Muscle layer of duodenum (tissue), 2 donors: ENCODE data around the gene OR2T1.
"Not testable (repeated sequence)": the region's sequence is repeated elsewhere in the genome, so short reads cannot be mapped to it uniquely, and the experiment has no call there.

Experiments used
- H3K27ac ChIP-seq: one replicate; pipeline ENCODE4 v1.7.0; 2013; ENCODE audit warnings: mild to moderate bottlenecking, low read length
- H3K27me3 ChIP-seq: one replicate; pipeline ENCODE4 v1.7.0; 2013; ENCODE audit warnings: low read depth, mild to moderate bottlenecking, control low read depth, low read length
- H3K36me3 ChIP-seq, 2 donors: one replicate each; pipeline ENCODE4 v1.7.0; 2013; ENCODE audit warnings: low read length in 2 of 2, control low read depth in 1 of 2, mild to moderate bottlenecking in 1 of 2; ENCODE audit not compliant: insufficient read depth in 2 of 2, control insufficient read depth in 1 of 2
- H3K4me1 ChIP-seq, 2 donors: one replicate each; pipeline ENCODE4 v1.7.0; 2013; ENCODE audit warnings: low read length in 2 of 2, mild to moderate bottlenecking in 2 of 2, control low read depth in 1 of 2, moderate library complexity in 1 of 2; ENCODE audit not compliant: insufficient read depth in 2 of 2, control insufficient read depth in 1 of 2
- H3K4me3 ChIP-seq, 2 donors: one replicate each; pipeline ENCODE4 v1.7.0; 2013; ENCODE audit warnings: low read length in 2 of 2, low read depth in 1 of 2, mild to moderate bottlenecking in 1 of 2
- H3K9me3 ChIP-seq, 2 donors: one replicate each; pipeline ENCODE4 v1.7.0; 2013; ENCODE audit warnings: low read length in 2 of 2, control low read depth in 1 of 2, mild to moderate bottlenecking in 1 of 2; ENCODE audit not compliant: control insufficient read depth in 1 of 2
- donor health status: healthy.

The OR2T1 gene

DNA sequence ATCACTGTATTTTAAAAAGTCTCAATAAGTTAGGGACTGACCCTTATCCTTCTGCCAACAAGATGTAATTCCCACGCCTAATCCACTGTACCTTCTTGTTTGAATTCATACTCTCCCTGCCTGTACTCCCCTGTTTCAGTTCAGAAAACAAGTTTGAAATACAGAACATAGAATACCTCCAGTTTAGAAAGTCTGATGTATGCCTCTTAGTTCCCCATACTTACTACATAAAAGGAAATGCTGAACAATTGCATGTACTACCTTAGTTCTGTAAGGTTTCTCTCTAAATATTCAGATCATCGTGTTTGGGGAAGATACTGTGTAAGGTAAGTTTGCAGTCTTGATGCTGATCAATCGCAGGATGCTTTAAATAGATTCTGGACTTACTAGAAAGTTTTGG, 33.5 kb downstream of the OR2T1 start:
- H3K36me3 ChIP-seq, result not testable (repeated sequence)

DNA sequence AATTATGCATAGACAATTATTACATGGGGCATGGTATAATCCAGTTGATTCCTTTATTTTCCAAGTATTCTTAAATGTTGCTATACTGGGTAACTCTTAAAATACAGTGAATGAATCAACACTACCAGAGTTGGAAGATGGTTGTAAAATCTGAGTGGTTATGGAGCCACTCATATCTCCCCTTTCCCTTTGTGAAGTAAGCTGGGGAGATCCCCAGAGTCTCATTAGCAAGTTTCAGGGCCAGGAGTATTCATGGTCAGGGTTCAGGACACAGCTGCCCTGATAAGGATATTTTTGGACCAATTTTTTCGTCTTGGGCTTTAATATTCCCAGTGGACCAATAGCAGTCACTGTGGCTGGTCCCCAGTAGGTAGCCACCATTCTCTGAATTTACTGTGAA, 35.8 kb downstream of the OR2T1 start:
- not testable (repeated sequence) for H3K9me3 ChIP-seq, H3K27ac ChIP-seq, H3K4me3 ChIP-seq, H3K27me3 ChIP-seq, H3K36me3 ChIP-seq, H3K4me1 ChIP-seq

More for the DNA sequence above, 33.5 kb downstream of the OR2T1 start:
- not testable (repeated sequence) for H3K27me3 ChIP-seq, H3K4me1 ChIP-seq, H3K4me3 ChIP-seq, H3K27ac ChIP-seq, H3K9me3 ChIP-seq

DNA sequence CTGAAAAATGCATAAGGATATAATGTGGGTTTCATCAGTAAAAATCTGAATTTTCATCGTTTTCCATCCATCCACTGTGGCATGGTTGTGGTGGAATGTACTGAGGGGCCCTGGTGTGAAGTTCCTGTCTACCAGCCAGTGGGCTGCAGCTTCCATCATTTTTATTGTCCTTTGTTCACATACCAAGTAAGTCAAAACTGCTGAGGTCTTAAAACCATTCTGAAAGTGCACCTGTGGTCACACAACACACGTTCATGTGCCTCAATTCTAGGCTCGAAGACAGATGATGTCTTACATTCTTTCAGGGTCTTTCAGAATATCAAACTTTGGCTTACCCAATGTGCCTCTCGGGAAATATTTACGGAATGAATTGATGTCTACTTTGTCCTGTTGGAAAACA, 36.4 kb downstream of the OR2T1 start:
- not testable (repeated sequence) for H3K4me1 ChIP-seq, H3K27me3 ChIP-seq, H3K27ac ChIP-seq, H3K9me3 ChIP-seq, H3K36me3 ChIP-seq, H3K4me3 ChIP-seq

DNA sequence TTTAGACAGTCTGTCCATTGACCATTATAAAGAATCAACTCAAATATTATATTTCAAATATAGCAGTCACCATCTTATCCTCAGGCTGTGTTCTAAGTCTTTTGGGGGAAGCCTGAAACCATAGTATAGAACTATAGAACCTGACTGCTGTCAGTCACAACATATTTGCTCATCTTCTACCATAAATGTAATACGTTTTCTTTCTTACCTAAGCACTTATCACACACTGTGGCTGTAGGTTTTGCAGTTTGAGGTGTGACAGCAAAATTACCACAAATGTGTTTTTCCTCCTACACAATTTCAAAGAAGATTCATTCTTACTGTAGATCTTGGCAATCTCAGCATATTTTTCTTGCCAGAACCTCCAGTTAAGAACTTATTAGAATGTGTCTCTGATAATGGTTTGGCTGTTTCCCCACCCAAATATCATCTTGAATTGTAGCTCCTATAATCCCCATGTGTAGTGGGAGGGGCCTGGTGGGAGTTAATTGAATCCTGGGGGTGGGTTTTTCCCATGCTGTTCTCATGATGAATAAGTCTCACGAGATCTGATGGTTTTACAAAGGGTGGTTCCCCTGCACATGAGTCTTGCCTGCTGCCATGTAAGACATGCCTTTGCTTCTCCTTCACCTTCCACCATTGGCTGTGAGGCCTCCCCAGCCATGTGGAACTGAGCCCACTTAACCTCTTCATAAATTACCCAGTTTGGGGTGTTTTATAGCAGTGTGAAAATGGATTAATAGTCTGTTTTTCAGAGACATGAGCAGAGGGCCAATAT, 39.8 kb downstream of the OR2T1 start:
- H3K9me3 ChIP-seq, H3K4me3 ChIP-seq, H3K27ac ChIP-seq: not testable (repeated sequence)

DNA sequence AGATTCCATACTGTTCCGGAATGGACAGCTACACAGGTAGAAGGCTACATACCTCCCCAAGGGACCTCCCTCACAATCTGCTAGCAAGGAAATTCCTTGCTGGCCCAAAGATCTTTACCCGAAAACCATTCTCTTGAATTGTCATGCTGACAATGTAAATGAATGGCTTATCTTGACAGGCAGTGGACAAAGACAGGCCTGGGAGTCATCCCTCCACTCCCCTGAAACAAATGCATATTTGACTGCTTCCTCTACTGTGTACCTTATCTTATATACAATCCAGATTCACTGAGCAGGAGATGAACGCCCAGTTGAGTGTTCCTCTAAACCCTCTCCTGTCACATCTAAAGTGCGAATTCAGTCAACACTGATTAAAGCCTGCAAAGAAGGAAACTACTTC, 41.8 kb downstream of the OR2T1 start:
- not testable (repeated sequence) for H3K27ac ChIP-seq, H3K4me3 ChIP-seq, H3K4me1 ChIP-seq, H3K9me3 ChIP-seq, H3K27me3 ChIP-seq, H3K36me3 ChIP-seq

More for the DNA sequence above, 39.8 kb downstream of the OR2T1 start:
- not testable (repeated sequence) for H3K4me1 ChIP-seq, H3K27me3 ChIP-seq, H3K36me3 ChIP-seq

DNA sequence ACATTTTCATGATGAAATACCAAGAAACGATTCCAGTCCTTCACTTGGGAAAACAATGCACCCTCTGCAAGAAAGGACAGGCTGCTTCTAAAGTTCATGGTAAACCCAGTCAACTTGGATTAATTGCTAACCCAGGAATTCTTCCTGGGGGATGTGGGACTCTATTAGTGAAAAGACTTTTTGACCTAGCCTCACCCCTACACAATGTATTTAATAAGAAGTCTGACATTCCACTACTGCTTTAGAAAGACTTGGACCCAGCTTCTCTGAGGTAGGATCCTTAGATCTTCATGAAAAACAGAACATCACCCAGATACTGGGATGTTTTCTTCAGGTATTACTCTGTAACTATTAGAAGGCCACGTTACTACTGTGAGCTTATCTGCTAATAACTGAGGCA, 42.6 kb downstream of the OR2T1 start, which contains the start of gene OR2T2:
OR2T2 (plus strand) TSS at position 239 of the 400 bp plus-strand sequence. CDS start 7,161 bp downstream, outside the sequence.
- not testable (repeated sequence) for H3K36me3 ChIP-seq, H3K9me3 ChIP-seq, H3K4me1 ChIP-seq, H3K27ac ChIP-seq, H3K4me3 ChIP-seq, H3K27me3 ChIP-seq

GRCh38 chr1:248448409-248449074, 45.7 kb downstream of the OR2T1 start:
- H3K4me1 ChIP-seq, H3K4me3 ChIP-seq, H3K27me3 ChIP-seq, H3K27ac ChIP-seq, H3K36me3 ChIP-seq, H3K9me3 ChIP-seq: not testable (repeated sequence)

- not testable (repeated sequence) for H3K4me3 ChIP-seq, H3K27me3 ChIP-seq, H3K36me3 ChIP-seq, H3K4me1 ChIP-seq, H3K27ac ChIP-seq, H3K9me3 ChIP-seq
Observed at GRCh38 chr1:248449821-248450465, 47.1 kb downstream of the OR2T1 start.

DNA sequence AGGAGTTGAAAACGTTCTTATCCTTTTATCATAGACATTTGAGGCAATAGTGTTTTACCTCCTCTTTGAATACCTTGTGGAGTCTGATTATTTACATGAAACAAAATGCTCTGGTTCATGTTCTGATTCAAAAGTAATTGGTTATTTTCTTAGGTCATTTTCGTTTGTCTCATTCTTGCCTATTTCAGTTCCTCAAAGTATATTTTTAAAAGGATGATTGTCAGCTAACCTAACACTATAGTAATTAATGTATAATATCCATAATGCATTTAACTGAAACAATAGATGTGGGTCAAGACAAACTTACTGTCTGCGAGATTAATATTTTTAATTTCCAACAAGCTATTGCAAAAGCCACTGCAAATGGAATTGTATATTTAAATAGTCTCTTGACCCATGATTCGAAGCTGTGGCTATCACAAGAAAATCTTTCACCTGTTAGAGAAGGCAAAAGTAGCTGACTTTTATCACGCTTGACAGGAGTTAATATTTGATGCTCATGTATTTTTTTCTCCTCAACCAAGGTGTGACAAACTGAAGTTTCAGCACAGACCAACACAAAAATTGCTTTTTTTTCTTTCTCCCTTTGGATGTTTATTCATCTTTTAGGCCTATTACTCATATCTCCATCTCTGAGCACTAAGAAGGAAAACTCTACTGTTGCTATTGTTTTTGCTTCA, 47.8 kb downstream of the OR2T1 start:
- not testable (repeated sequence) for H3K36me3 ChIP-seq, H3K27me3 ChIP-seq, H3K27ac ChIP-seq, H3K4me1 ChIP-seq, H3K4me3 ChIP-seq, H3K9me3 ChIP-seq

DNA sequence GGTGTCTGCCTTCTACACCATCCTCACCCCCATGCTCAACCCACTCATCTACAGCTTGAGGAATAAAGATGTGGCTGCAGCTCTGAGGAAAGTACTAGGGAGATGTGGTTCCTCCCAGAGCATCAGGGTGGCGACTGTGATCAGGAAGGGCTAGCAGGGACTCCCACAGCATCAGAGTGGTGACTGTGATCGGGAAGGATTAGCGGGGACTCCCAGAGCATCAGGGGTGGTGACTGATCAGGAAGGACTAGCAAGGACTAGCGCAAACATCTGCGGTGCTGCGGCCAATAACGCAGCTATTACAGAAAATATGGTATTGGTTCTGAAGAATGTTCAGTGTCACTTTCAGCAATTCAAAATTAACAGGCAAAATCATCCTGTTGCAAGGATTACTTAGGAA, 50.8 kb downstream of the OR2T1 start:
- H3K4me1 ChIP-seq, H3K27ac ChIP-seq, H3K4me3 ChIP-seq, H3K27me3 ChIP-seq, H3K9me3 ChIP-seq, H3K36me3 ChIP-seq: not testable (repeated sequence)

DNA sequence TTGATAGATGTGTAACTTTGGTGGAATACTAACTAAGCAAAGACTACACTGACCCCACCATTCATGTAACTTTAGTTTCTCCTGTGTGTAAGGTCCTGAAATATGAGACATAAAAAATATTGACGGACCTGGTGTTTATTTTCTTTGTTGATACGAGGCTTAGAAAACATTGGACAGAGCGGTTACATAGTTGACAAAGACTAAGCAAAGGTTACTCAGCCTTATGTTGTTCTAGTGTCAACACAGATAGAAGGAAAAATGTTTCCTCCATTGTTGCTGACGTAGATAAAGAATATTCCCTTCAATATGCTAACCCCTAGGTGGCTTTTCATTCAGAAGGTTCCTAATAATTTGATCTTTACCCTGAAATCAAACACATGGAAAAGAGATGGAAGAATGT, 52.2 kb downstream of the OR2T1 start:
- H3K4me3 ChIP-seq, H3K9me3 ChIP-seq, H3K27ac ChIP-seq, H3K36me3 ChIP-seq, H3K4me1 ChIP-seq, H3K27me3 ChIP-seq: not testable (repeated sequence)
